Measurements from ENCODE around the gene KAT7. TPM values are rescaled to one million over a fixed set of nuclear protein-coding genes. Genes with fewer than 3 reads are reported as not detected.

The KAT7 gene
- total RNA-seq, 1 donor from 2014 or later, result 65.7 TPM

GRCh38 chr17:49875685-49876084 is 87.2 kb downstream of the KAT7 start:
- TF ChIP-seq CTCF (IDR thresholded peaks at IDR 0.05; ENCODE audit: partially characterized antibody, unreplicated experiment), result no peak
- Mint-ChIP-seq H3K27ac (ENCODE audit: unreplicated experiment) (no peak overlapping the region), H3K9me3 (ENCODE audit: unreplicated experiment) (peaks cover 2% of the 10 kb centered on the region), H3K27me3 (ENCODE audit: unreplicated experiment) (peaks cover 9% of the 10 kb centered on the region), H3K36me3 (ENCODE audit: unreplicated experiment) (no peaks in the 10 kb centered on the region), H3K4me3 (ENCODE audit: unreplicated experiment) (no peak overlapping the region), H3K4me1 (ENCODE audit: low read depth, unreplicated experiment) (no peaks in the 10 kb centered on the region)
- DNase-seq, result no peak

GRCh38 chr17:49878931-49879904 is 90.7 kb downstream of the KAT7 start:
- no peak overlapping the region for H3K27ac Mint-ChIP-seq (ENCODE audit: unreplicated experiment)
- no peak overlapping the region for H3K4me3 Mint-ChIP-seq (ENCODE audit: unreplicated experiment)
- peaks cover 7% of the 10 kb centered on the region for H3K4me1 Mint-ChIP-seq (ENCODE audit: low read depth, unreplicated experiment)
- no peaks in the 10 kb centered on the region for H3K36me3 Mint-ChIP-seq (ENCODE audit: unreplicated experiment)
- DNase-seq, result no peak
- peaks cover 11% of the 10 kb centered on the region for H3K27me3 Mint-ChIP-seq (ENCODE audit: unreplicated experiment)
- peaks cover 2% of the 10 kb centered on the region for H3K9me3 Mint-ChIP-seq (ENCODE audit: unreplicated experiment)
- no peak for TF ChIP-seq CTCF (IDR thresholded peaks at IDR 0.05; ENCODE audit: partially characterized antibody, unreplicated experiment)

- peak; percentile 99 for TF ChIP-seq CTCF (IDR thresholded peaks at IDR 0.05; ENCODE audit: partially characterized antibody, unreplicated experiment)
- peaks cover 10% of the 10 kb centered on the region for H3K27me3 Mint-ChIP-seq (ENCODE audit: unreplicated experiment)
- H3K27ac Mint-ChIP-seq (ENCODE audit: unreplicated experiment), result no peak overlapping the region
- H3K4me1 Mint-ChIP-seq (ENCODE audit: low read depth, unreplicated experiment), result peaks cover 7% of the 10 kb centered on the region
- peaks cover 2% of the 10 kb centered on the region for H3K9me3 Mint-ChIP-seq (ENCODE audit: unreplicated experiment)
- peak overlapping the region; percentile 30 for H3K4me3 Mint-ChIP-seq (ENCODE audit: unreplicated experiment)
- no peaks in the 10 kb centered on the region for H3K36me3 Mint-ChIP-seq (ENCODE audit: unreplicated experiment)
- DNase-seq, result peak; percentile 92
Measured at GRCh38 chr17:49880291-49881053, 92.0 kb downstream of the KAT7 start.

- Mint-ChIP-seq H3K9me3 (ENCODE audit: unreplicated experiment) (peaks cover 2% of the 10 kb centered on the region), H3K27ac (ENCODE audit: unreplicated experiment) (no peak overlapping the region), H3K27me3 (ENCODE audit: unreplicated experiment) (peaks cover 10% of the 10 kb centered on the region), H3K4me1 (ENCODE audit: low read depth, unreplicated experiment) (peaks cover 7% of the 10 kb centered on the region), H3K36me3 (ENCODE audit: unreplicated experiment) (no peaks in the 10 kb centered on the region), H3K4me3 (ENCODE audit: unreplicated experiment) (no peak overlapping the region)
- TF ChIP-seq CTCF (IDR thresholded peaks at IDR 0.05; ENCODE audit: partially characterized antibody, unreplicated experiment), result no peak
- no peak for DNase-seq
Measured at GRCh38 chr17:49881054-49881402, 92.5 kb downstream of the KAT7 start.
